GM23248 (cell line): ENCODE measurements around the gene ADAM12.

Source experiments
- EZH2 ChIP-seq: fragments of 200-600 bp; sonication (generic); IDR thresholded peaks from 2 replicates; pipeline ENCODE4 v1.6.1; 2018; ENCODE audit warnings: antibody characterized with exemption, mild to moderate bottlenecking; ENCODE audit not compliant: insufficient read depth, poor library complexity, severe bottlenecking
- EZH2phosphoT487 ChIP-seq: fragments of 200-600 bp; sonication (generic); IDR thresholded peaks from 2 replicates; pipeline ENCODE4 v1.6.1; 2018; ENCODE audit warnings: antibody characterized with exemption, moderate library complexity, mild to moderate bottlenecking, low read depth; ENCODE audit not compliant: insufficient read depth

GRCh38 chr10:126201603-126202002 lies 186.7 kb downstream of the ADAM12 start:
- no peak for TF ChIP-seq EZH2
- TF ChIP-seq EZH2phosphoT487, result no peak
